Myometrial cell (primary cell): ENCODE results near the gene CTXND1. TPM values are rescaled to one million over a fixed set of nuclear protein-coding genes. Genes with fewer than 3 reads are reported as not detected.

Experiments
- total RNA-seq: library from RNA; depleted of rRNA; stranded (reverse); fragments of >200 nt; gene quantifications from 2 replicates; pipeline ENCODE4 v1.2.3, GENCODE V29; 2015

Gene CTXND1
- not detected in 2 replicates for total RNA-seq

DNA sequence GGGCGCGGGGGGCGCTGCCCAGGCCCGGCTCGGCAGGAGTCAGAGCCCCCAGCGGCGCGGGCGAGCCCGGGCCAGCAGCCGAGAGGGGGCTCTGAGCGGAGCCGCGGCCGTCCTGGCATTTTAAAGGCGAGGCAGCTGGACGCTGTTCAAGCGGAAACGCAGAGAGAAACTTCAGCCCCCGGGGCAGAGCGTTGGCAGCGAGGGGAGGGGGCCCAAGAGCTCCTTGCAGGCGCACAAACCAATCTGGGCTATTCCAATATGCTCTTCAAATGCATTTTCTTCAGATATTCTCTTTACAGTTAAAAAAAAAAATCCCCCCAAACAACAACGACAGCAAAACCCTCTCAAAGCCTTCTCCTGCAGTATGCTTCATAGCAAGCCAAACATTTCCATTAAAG, at the start of gene CTXND1:
Gene CTXND1 (minus strand): TSS at position 93 of the 398 bp plus-strand sequence. CDS start 50,264 bp downstream, outside the sequence.

DNA sequence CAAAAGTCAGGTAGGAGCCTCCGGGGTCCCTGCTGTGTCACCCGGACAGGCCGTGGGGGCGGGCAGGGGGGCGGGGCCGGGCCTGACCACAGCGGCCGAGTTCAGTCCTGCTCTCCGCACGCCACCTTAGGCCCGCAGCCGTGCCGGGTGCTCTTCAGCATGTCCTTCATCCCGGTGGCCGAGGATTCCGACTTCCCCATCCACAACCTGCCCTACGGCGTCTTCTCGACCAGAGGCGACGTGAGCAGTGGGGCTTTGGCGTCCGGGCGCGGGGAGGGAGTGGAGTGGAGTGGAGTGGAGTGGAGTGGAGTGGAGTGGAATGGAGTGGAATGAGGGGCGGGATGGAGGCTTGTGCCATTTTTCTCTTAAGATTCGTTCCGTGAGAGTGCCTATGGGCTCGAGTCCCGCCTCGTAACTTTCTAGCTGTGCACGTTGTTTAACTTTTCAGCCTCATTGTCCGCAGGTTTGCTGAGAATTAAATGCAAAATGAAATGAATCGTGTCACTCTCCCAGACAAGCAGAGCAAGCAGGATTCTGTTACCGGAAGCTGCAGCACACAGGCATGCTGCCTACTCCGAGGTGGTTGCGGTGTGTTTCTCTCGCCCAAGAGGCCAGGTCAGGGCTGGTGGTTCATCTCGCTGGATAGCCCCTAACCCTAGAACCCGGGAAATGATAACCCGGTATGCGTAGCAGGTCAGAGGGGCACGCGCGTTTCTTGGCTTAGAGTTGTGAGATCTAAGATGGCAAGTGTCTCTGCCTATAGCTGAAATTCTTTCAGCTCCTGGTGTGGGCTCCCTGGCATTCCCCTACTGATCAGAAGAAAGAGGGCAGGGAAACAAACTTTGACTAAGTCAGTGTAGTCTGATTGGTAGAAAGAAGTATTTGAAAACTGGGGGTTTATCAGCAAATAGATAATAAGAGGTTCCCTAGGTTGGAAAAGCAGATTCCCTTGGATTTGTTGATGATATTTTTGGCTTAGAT, 98.8 kb downstream of the CTXND1 start, which contains the start of gene FAH:
Gene FAH (plus strand): TSS at position 104 of the 981 bp plus-strand sequence. CDS start 56 bp downstream, at position 160.

Other genes with a start within 250 kb of the CTXND1 start
- gene ZFAND6, start 192.5 kb downstream of the CTXND1 start, total RNA-seq = 96.6 and 129 TPM in 2 replicates
- 141 and 143 TPM in 2 replicates for gene FAH, start 99.2 kb downstream of the CTXND1 start, total RNA-seq
- 6.2 and 9.5 TPM in 2 replicates for gene ARNT2, start 152.2 kb upstream of the CTXND1 start, total RNA-seq